ENCODE measurements around the gene PPP1R14B. TPM values are rescaled to one million over a fixed set of nuclear protein-coding genes. Genes with fewer than 3 reads are reported as not detected.

The PPP1R14B gene
- total and polyA plus RNA-seq, 2 of the 13 experiments (the other 11 are each of a cell fraction or from before 2014, with no cell fraction given) = 110 to 148 TPM

- TF ChIP-seq, protein P1, sequence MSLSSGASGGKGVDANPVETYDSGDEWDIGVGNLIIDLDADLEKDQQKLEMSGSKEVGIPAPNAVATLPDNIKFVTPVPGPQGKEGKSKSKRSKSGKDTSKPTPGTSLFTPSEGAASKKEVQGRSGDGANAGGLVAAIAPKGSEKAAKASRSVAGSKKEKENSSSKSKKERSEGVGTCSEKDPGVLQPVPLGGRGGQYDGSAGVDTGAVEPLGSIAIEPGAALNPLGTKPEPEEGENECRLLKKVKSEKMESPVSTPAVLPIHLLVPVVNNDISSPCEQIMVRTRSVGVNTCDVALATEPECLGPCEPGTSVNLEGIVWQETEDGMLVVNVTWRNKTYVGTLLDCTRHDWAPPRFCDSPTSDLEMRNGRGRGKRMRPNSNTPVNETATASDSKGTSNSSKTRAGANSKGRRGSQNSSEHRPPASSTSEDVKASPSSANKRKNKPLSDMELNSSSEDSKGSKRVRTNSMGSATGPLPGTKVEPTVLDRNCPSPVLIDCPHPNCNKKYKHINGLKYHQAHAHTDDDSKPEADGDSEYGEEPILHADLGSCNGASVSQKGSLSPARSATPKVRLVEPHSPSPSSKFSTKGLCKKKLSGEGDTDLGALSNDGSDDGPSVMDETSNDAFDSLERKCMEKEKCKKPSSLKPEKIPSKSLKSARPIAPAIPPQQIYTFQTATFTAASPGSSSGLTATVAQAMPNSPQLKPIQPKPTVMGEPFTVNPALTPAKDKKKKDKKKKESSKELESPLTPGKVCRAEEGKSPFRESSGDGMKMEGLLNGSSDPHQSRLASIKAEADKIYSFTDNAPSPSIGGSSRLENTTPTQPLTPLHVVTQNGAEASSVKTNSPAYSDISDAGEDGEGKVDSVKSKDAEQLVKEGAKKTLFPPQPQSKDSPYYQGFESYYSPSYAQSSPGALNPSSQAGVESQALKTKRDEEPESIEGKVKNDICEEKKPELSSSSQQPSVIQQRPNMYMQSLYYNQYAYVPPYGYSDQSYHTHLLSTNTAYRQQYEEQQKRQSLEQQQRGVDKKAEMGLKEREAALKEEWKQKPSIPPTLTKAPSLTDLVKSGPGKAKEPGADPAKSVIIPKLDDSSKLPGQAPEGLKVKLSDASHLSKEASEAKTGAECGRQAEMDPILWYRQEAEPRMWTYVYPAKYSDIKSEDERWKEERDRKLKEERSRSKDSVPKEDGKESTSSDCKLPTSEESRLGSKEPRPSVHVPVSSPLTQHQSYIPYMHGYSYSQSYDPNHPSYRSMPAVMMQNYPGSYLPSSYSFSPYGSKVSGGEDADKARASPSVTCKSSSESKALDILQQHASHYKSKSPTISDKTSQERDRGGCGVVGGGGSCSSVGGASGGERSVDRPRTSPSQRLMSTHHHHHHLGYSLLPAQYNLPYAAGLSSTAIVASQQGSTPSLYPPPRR (CRISPR knock-in tag; IDR thresholded peaks at IDR 0.05; ENCODE audit: borderline replicate concordance) = peak; percentile 89
- TF ChIP-seq ZSCAN22 (CRISPR knock-in tag; IDR thresholded peaks at IDR 0.05) (peak; percentile 93), TBX3 (IDR thresholded peaks at IDR 0.05; ENCODE audit: borderline replicate concordance) (peak; percentile 83; the same call in 1 of the 2 replicates), ZNF318 (CRISPR knock-in tag; IDR thresholded peaks at IDR 0.05) (no peak), ZNF709 (CRISPR knock-in tag; IDR thresholded peaks at IDR 0.05) (no peak), ZBTB1 (CRISPR knock-in tag; IDR thresholded peaks at IDR 0.05; ENCODE audit: borderline replicate concordance) (no peak), ZSCAN12 (CRISPR knock-in tag; IDR thresholded peaks at IDR 0.05) (no peak), HOXA3 (CRISPR knock-in tag; IDR thresholded peaks at IDR 0.05) (peak; percentile 46; the same call in 1 of the 2 replicates), HOXD1 (CRISPR knock-in tag; IDR thresholded peaks at IDR 0.05) (no peak)
- TF ChIP-seq, protein P2, sequence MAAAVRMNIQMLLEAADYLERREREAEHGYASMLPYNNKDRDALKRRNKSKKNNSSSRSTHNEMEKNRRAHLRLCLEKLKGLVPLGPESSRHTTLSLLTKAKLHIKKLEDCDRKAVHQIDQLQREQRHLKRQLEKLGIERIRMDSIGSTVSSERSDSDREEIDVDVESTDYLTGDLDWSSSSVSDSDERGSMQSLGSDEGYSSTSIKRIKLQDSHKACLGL (CRISPR knock-in tag; IDR thresholded peaks at IDR 0.05) = peak; percentile 28; the same call in 1 of the 2 replicates
Measured at GRCh38 chr11:64237484-64237951, 9.2 kb downstream of the PPP1R14B start (continued).

Measured in HepG2 (cell line).